Nephron progenitor cell (in vitro differentiated cells): ENCODE data around the gene DYNC1I1.
A peak's percentile ranks its signal among the peaks of the same experiment; 100 is the strongest.

Experiments
- DNase-seq: peaks from one replicate; pipeline ENCODE4 v3.0.0; 2021
- H3K27ac Mint-ChIP-seq: 2 replicates; pipeline ENCODE4 v1.8.0; 2021; ENCODE audit warnings: mild to moderate bottlenecking, moderate library complexity, mixed read lengths
- H3K27me3 Mint-ChIP-seq: 2 replicates; pipeline ENCODE4 v1.8.0; 2021; ENCODE audit warnings: mild to moderate bottlenecking, low read depth, mixed read lengths; ENCODE audit not compliant: poor library complexity
- H3K36me3 Mint-ChIP-seq: 2 replicates; pipeline ENCODE4 v1.8.0; 2021; ENCODE audit warnings: low read depth, mixed read lengths
- H3K4me1 Mint-ChIP-seq: 2 replicates; pipeline ENCODE4 v1.8.0; 2021; ENCODE audit warnings: mixed read lengths
- H3K4me3 Mint-ChIP-seq: 2 replicates; pipeline ENCODE4 v1.8.0; 2021; ENCODE audit warnings: mild to moderate bottlenecking, moderate library complexity, mixed read lengths
- H3K9me3 Mint-ChIP-seq: 2 replicates; pipeline ENCODE4 v1.8.0; 2021; ENCODE audit warnings: mild to moderate bottlenecking, moderate library complexity, mixed read lengths
- CTCF ChIP-seq: fragments of 200-600 bp; sonication (generic); IDR thresholded peaks from 2 replicates; pipeline ENCODE4 v1.5.0; 2021; ENCODE audit warnings: antibody characterized with exemption

DYNC1I1 gene

GRCh38 chr7:95899919-95900513 lies 127.7 kb downstream of the DYNC1I1 start:
- H3K27ac Mint-ChIP-seq, result no peak overlapping the region
- TF ChIP-seq CTCF, result no peak
- peaks cover 19% of the 10 kb centered on the region for H3K27me3 Mint-ChIP-seq
- no peak overlapping the region for H3K4me3 Mint-ChIP-seq
- H3K36me3 Mint-ChIP-seq, result no peaks in the 10 kb centered on the region
- no peaks in the 10 kb centered on the region for H3K4me1 Mint-ChIP-seq
- peak; percentile 10 for DNase-seq
- H3K9me3 Mint-ChIP-seq, result no peaks in the 10 kb centered on the region

- no peak overlapping the region for H3K4me3 Mint-ChIP-seq
- no peak overlapping the region for H3K27ac Mint-ChIP-seq
- no peak for TF ChIP-seq CTCF
- H3K27me3 Mint-ChIP-seq, result peaks cover 21% of the 10 kb centered on the region
- no peaks in the 10 kb centered on the region for H3K36me3 Mint-ChIP-seq
- no peaks in the 10 kb centered on the region for H3K4me1 Mint-ChIP-seq
- no peak for DNase-seq
- no peaks in the 10 kb centered on the region for H3K9me3 Mint-ChIP-seq
Observed at GRCh38 chr7:95901006-95901405, 128.7 kb downstream of the DYNC1I1 start.

- TF ChIP-seq CTCF, result no peak
- Mint-ChIP-seq H3K27me3 (peaks cover 26% of the 10 kb centered on the region), H3K27ac (no peak overlapping the region), H3K9me3 (no peaks in the 10 kb centered on the region), H3K4me1 (no peaks in the 10 kb centered on the region), H3K4me3 (no peak overlapping the region), H3K36me3 (no peaks in the 10 kb centered on the region)
- DNase-seq, result no peak
Observed at GRCh38 chr7:95904099-95904498, 131.7 kb downstream of the DYNC1I1 start.

GRCh38 chr7:95905167-95905566 lies 132.8 kb downstream of the DYNC1I1 start:
- H3K27me3 Mint-ChIP-seq, result peaks cover 24% of the 10 kb centered on the region
- H3K4me1 Mint-ChIP-seq, result no peaks in the 10 kb centered on the region
- no peak for TF ChIP-seq CTCF
- no peaks in the 10 kb centered on the region for H3K9me3 Mint-ChIP-seq
- no peak overlapping the region for H3K27ac Mint-ChIP-seq
- no peak overlapping the region for H3K4me3 Mint-ChIP-seq
- H3K36me3 Mint-ChIP-seq, result no peaks in the 10 kb centered on the region
- DNase-seq, result peak; percentile 51

- Mint-ChIP-seq H3K27me3 (peaks cover 24% of the 10 kb centered on the region), H3K36me3 (no peaks in the 10 kb centered on the region), H3K27ac (no peak overlapping the region), H3K9me3 (no peaks in the 10 kb centered on the region), H3K4me1 (no peaks in the 10 kb centered on the region), H3K4me3 (no peak overlapping the region)
- DNase-seq, result no peak
- TF ChIP-seq CTCF, result no peak
Observed at GRCh38 chr7:95906851-95907250, 134.5 kb downstream of the DYNC1I1 start.

GRCh38 chr7:95907337-95907736 lies 135.0 kb downstream of the DYNC1I1 start:
- Mint-ChIP-seq H3K9me3 (no peaks in the 10 kb centered on the region), H3K27me3 (peaks cover 26% of the 10 kb centered on the region), H3K27ac (no peak overlapping the region), H3K36me3 (no peaks in the 10 kb centered on the region), H3K4me1 (no peaks in the 10 kb centered on the region), H3K4me3 (no peak overlapping the region)
- TF ChIP-seq CTCF, result no peak
- no peak for DNase-seq
